HG03025 (cell line): ENCODE measurements around the gene PAFAH1B1.

Experiments used
- ATAC-seq: cut with Tn5 transposase; IDR thresholded peaks from one replicate; pipeline ENCODE4 v1.9.1; 2021; ENCODE audit warnings: mild to moderate bottlenecking, moderate library complexity; ENCODE audit not compliant: unreplicated experiment, low FRiP score

The PAFAH1B1 gene

GRCh38 chr17:2712300-2713043 is 119.0 kb downstream of the PAFAH1B1 start:
- ATAC-seq, result no peak

GRCh38 chr17:2713881-2714280 is 120.4 kb downstream of the PAFAH1B1 start:
- no peak for ATAC-seq

- no peak for ATAC-seq
Measured at GRCh38 chr17:2716649-2717048, 123.2 kb downstream of the PAFAH1B1 start.

- no peak for ATAC-seq
Measured at GRCh38 chr17:2718150-2718938, 124.9 kb downstream of the PAFAH1B1 start.

GRCh38 chr17:2719861-2720260 is 126.4 kb downstream of the PAFAH1B1 start:
- ATAC-seq, result no peak

- ATAC-seq, result no peak
Measured at GRCh38 chr17:2721603-2722002, 128.1 kb downstream of the PAFAH1B1 start.

GRCh38 chr17:2722611-2723010 is 129.2 kb downstream of the PAFAH1B1 start:
- no peak for ATAC-seq

GRCh38 chr17:2723505-2723996 is 130.1 kb downstream of the PAFAH1B1 start:
- ATAC-seq, result no peak

- no peak for ATAC-seq
Measured at GRCh38 chr17:2723997-2724783, 130.7 kb downstream of the PAFAH1B1 start.

- no peak for ATAC-seq
Measured at GRCh38 chr17:2724784-2725164, 131.3 kb downstream of the PAFAH1B1 start.

GRCh38 chr17:2730764-2731353 is 137.4 kb downstream of the PAFAH1B1 start:
- no peak for ATAC-seq

GRCh38 chr17:2731807-2732206 is 138.4 kb downstream of the PAFAH1B1 start:
- no peak for ATAC-seq

GRCh38 chr17:2734939-2735338 is 141.5 kb downstream of the PAFAH1B1 start:
- ATAC-seq, result no peak
